ENCODE data around the gene MTCH2. TPM values are rescaled to one million over a fixed set of nuclear protein-coding genes. Genes with fewer than 3 reads are reported as not detected.

MTCH2 gene
- total RNA-seq, 2 experiments from 2014 or later, result 11.8 to 12.7 TPM

- Histone ChIP-seq H3K36me3 (ENCODE audit: insufficient read depth, low read length) (peaks cover under 1% of the 10 kb centered on the region), H3K9me3 (ENCODE audit: control insufficient read depth in 1 of 2, insufficient read depth in 1 of 2, low read length in 2 of 2) (peaks cover 0 to 14% of the 10 kb centered on the region in 2 experiments), H3K4me3 (ENCODE audit: low read length) (no peak overlapping the region), H3K27me3 (ENCODE audit: control insufficient read depth in 1 of 2, insufficient read depth in 2 of 2, low read length in 2 of 2) (peaks cover 24 to 30% of the 10 kb centered on the region in 2 experiments), H3K27ac (ENCODE audit: low read depth in 1 of 2, low read length in 2 of 2) (no peak overlapping the region), H3K4me1 (ENCODE audit: insufficient read depth, low read length) (peaks cover 12% of the 10 kb centered on the region)
- no peak overlapping the region for H3K27ac Mint-ChIP-seq
- peaks cover 28% of the 10 kb centered on the region for H3K27me3 Mint-ChIP-seq
- POLR2A ChIA-PET, result no interaction called here
- no peak for DNase-seq
- H3K36me3 Mint-ChIP-seq (ENCODE audit: low read depth), result no peaks in the 10 kb centered on the region
- H3K4me3 Mint-ChIP-seq, result no peak overlapping the region
- ATAC-seq (ENCODE audit: poor library complexity), result no peak
- no peaks in the 10 kb centered on the region for H3K9me3 Mint-ChIP-seq
- no peaks in the 10 kb centered on the region for H3K4me1 Mint-ChIP-seq (ENCODE audit: low read depth)
- TF ChIP-seq CTCF (IDR thresholded peaks at IDR 0.05), result no peak
- intact Hi-C loops (cut with DNase I, micrococcal nuclease), result loop anchor here in 1 of 2 experiments (10.0 kb wide), 1 partner anchor 345 kb away; the partner anchor contains the start of gene ACP2
- CTCF ChIA-PET, result no interaction called here
Measured at GRCh38 chr11:47589977-47590861, 52.1 kb downstream of the MTCH2 start.

- no peaks in the 10 kb centered on the region for H3K4me1 Mint-ChIP-seq (ENCODE audit: low read depth)
- H3K4me3 Mint-ChIP-seq, result no peak overlapping the region
- no peak for TF ChIP-seq CTCF (IDR thresholded peaks at IDR 0.05)
- CTCF ChIA-PET, result no interaction called here
- Histone ChIP-seq H3K27ac (ENCODE audit: low read depth in 1 of 2, low read length in 2 of 2) (no peak overlapping the region), H3K4me1 (ENCODE audit: insufficient read depth, low read length) (peaks cover 12% of the 10 kb centered on the region), H3K9me3 (ENCODE audit: control insufficient read depth in 1 of 2, insufficient read depth in 1 of 2, low read length in 2 of 2) (peaks cover 0 to 7% of the 10 kb centered on the region in 2 experiments), H3K4me3 (ENCODE audit: low read length) (no peak overlapping the region), H3K36me3 (ENCODE audit: insufficient read depth, low read length) (peaks cover 6% of the 10 kb centered on the region), H3K27me3 (ENCODE audit: control insufficient read depth in 1 of 2, insufficient read depth in 2 of 2, low read length in 2 of 2) (peaks cover 19 to 25% of the 10 kb centered on the region in 2 experiments)
- peaks cover 6% of the 10 kb centered on the region for H3K36me3 Mint-ChIP-seq (ENCODE audit: low read depth)
- POLR2A ChIA-PET, result no interaction called here
- no peak for ATAC-seq (ENCODE audit: poor library complexity)
- DNase-seq, result no peak
- intact Hi-C loops (cut with DNase I, micrococcal nuclease), result loop anchor here in 1 of 2 experiments (10.0 kb wide), 1 partner anchor 345 kb away; the partner anchor contains the start of gene ACP2
- no peaks in the 10 kb centered on the region for H3K9me3 Mint-ChIP-seq
- peaks cover 22% of the 10 kb centered on the region for H3K27me3 Mint-ChIP-seq
- H3K27ac Mint-ChIP-seq, result no peak overlapping the region
Measured at GRCh38 chr11:47589584-47589976, 52.8 kb downstream of the MTCH2 start.

- CTCF ChIA-PET, result no interaction called here
- Mint-ChIP-seq H3K27me3 (peaks cover 18% of the 10 kb centered on the region), H3K9me3 (no peaks in the 10 kb centered on the region), H3K36me3 (ENCODE audit: low read depth) (peaks cover 10% of the 10 kb centered on the region), H3K27ac (no peak overlapping the region), H3K4me1 (ENCODE audit: low read depth) (no peaks in the 10 kb centered on the region), H3K4me3 (no peak overlapping the region)
- no peak for ATAC-seq (ENCODE audit: poor library complexity)
- Histone ChIP-seq H3K4me1 (ENCODE audit: insufficient read depth, low read length) (peaks cover 8% of the 10 kb centered on the region), H3K9me3 (ENCODE audit: control insufficient read depth in 1 of 2, insufficient read depth in 1 of 2, low read length in 2 of 2) (peaks cover 0 to 4% of the 10 kb centered on the region in 2 experiments), H3K27ac (ENCODE audit: low read depth in 1 of 2, low read length in 2 of 2) (no peak overlapping the region), H3K27me3 (ENCODE audit: control insufficient read depth in 1 of 2, insufficient read depth in 2 of 2, low read length in 2 of 2) (peaks cover 16 to 21% of the 10 kb centered on the region in 2 experiments), H3K36me3 (ENCODE audit: insufficient read depth, low read length) (peaks cover 11% of the 10 kb centered on the region), H3K4me3 (ENCODE audit: low read length) (no peak overlapping the region)
- TF ChIP-seq CTCF (IDR thresholded peaks at IDR 0.05), result no peak
- POLR2A ChIA-PET, result no interaction called here
- intact Hi-C loops (cut with DNase I, micrococcal nuclease), result loop anchor here in 1 of 2 experiments (10.0 kb wide), 1 partner anchor 344 kb away; the partner anchor contains the start of gene ACP2
- DNase-seq, result no peak
Measured at GRCh38 chr11:47589118-47589517, 53.2 kb downstream of the MTCH2 start.

All from CD4-positive, alpha-beta T cell (primary cell).